K562 (cell line): ENCODE measurements around the gene VEZF1. TPM values are rescaled to one million over a fixed set of nuclear protein-coding genes. Genes with fewer than 3 reads are reported as not detected.

Source experiments
- BCOR ChIP-seq: fragments of 450-650 bp; IDR thresholded peaks from 2 replicates; pipeline ENCODE4 v1.6.1; 2016
- CHD7 ChIP-seq: fragments of 200-600 bp; sonication (generic); IDR thresholded peaks from one replicate; pipeline ENCODE4 v1.6.1; 2012; ENCODE audit warnings: mild to moderate bottlenecking, low read depth, low read length, inconsistent platforms
- DIDO1 ChIP-seq: fragments of 450-650 bp; IDR thresholded peaks from 2 replicates; pipeline ENCODE4 v1.6.1; 2016; ENCODE audit warnings: low read depth, missing biosample characterization, missing genetic modification characterization
- HDAC3 ChIP-seq: fragments of 450-650 bp; IDR thresholded peaks from 2 replicates; pipeline ENCODE4 v1.6.1; 2018; ENCODE audit warnings: borderline replicate concordance, mild to moderate bottlenecking, moderate library complexity; ENCODE audit not compliant: partially characterized antibody
- IRF1 ChIP-seq: sonication (generic); formaldehyde crosslinking; IDR thresholded peaks from 2 replicates; pipeline ENCODE4 v1.8.0; 2022; ENCODE audit warnings: missing genetic modification reagents, mild to moderate bottlenecking, borderline replicate concordance
- MAFK ChIP-seq: IDR thresholded peaks from 2 replicates; pipeline ENCODE4 v1.6.1; 2011; ENCODE audit warnings: low read length, improper control_type of control experiment
- MAZ ChIP-seq, 2 experiments: fragments of 450-650 bp in 1 of 2; sonication (generic) in 1 of 2; formaldehyde crosslinking; IDR thresholded peaks in 1 of 2; conservative IDR thresholded peaks in 1 of 2; 2 replicates each; pipeline versions ENCODE4 v1.4.0 to v1.5.0; 2020; ENCODE audit warnings: mild to moderate bottlenecking in 1 of 2, missing genetic modification reagents in 1 of 2
- OTX1 ChIP-seq: fragments of 450-650 bp; formaldehyde crosslinking; IDR thresholded peaks from 2 replicates; pipeline ENCODE4 v1.4.0; 2022; ENCODE audit warnings: mild to moderate bottlenecking
- RBM15 ChIP-seq: fragments of 200-400 bp; formaldehyde crosslinking; IDR thresholded peaks from 2 replicates; pipeline ENCODE4 v1.6.1; 2018; ENCODE audit warnings: mild to moderate bottlenecking, low read length, moderate library complexity; ENCODE audit not compliant: insufficient read depth
- RBM39 ChIP-seq: fragments of 200-400 bp; formaldehyde crosslinking; optimal IDR thresholded peaks from 2 replicates; pipeline ENCODE3; 2018; ENCODE audit warnings: low read depth, low read length
- SPI1 ChIP-seq: IDR thresholded peaks from 2 replicates; pipeline ENCODE4 v1.6.1; 2011; ENCODE audit warnings: low read depth, low read length, control low read depth, borderline replicate concordance
- SRF ChIP-seq, 2 experiments: fragments of 250-450, 450-650 bp in 1 of 2; sonication (Bioruptor Pico) in 1 of 2; sonication (generic) in 1 of 2; formaldehyde crosslinking; IDR thresholded peaks; 2 replicates each; pipeline versions ENCODE4 v1.5.0 to v1.5.1; 2020 to 2022; ENCODE audit warnings: mild to moderate bottlenecking in 1 of 2, missing genetic modification reagents in 1 of 2
- UBTF ChIP-seq, 2 experiments: IDR thresholded peaks; 2 replicates each; pipeline ENCODE4 v1.6.1; 2012; ENCODE audit warnings: improper control_type of control experiment in 2 of 2, low read depth in 2 of 2, low read length in 2 of 2, borderline replicate concordance in 1 of 2
- ZNF143 ChIP-seq: sonication (generic); formaldehyde crosslinking; IDR thresholded peaks from 2 replicates; pipeline ENCODE4 v1.9.0; 2022; ENCODE audit warnings: mild to moderate bottlenecking, missing genetic modification reagents
- polyA plus RNA-seq, 8 experiments: library from polyadenylated mRNA; depleted of rRNA in 4 of 8; stranded (reverse) in 5 of 8; unstranded in 3 of 8; fragments of >200 nt; fragmentation: Nextera tagmentation in 2 of 8; fragmentation: Illumina TruSeq in 1 of 8; extraction: Ambion mirVana in 2 of 8; extraction: Trizol in 1 of 8; gene quantifications; 2 replicates each; pipeline versions ENCODE4 v1.2.1 to v1.2.3, GENCODE V29; 2011 to 2014; ENCODE audit warnings: inconsistent platforms in 1 of 8, missing spikeins in 1 of 8
- total RNA-seq, 7 experiments: library from RNA; depleted of rRNA in 6 of 7; stranded (reverse); fragments of >200 nt in 6 of 7; fragmentation: Illumina TruSeq in 2 of 7; extraction: Trizol in 2 of 7; gene quantifications; 2 replicates each; pipeline versions ENCODE4 v1.2.1 to v1.2.3, GENCODE V29; 2011 to 2021; ENCODE audit warnings: low replicate concordance in 1 of 7

VEZF1 gene
- total and polyA plus RNA-seq, 9 of the 15 experiments (the other 6 are each of a cell fraction or from before 2014, with no cell fraction given), result 9.5 to 33.4 (median 22.1) TPM

GRCh38 chr17:58006560-58006923 is 18.5 kb upstream of the VEZF1 start (continued):
- TF ChIP-seq CHD7 (no peak), UBTF (IDR thresholded peaks at IDR 0.05; ENCODE audit: borderline replicate concordance in 1 of 2, low read depth in 2 of 2, low read length in 2 of 2) (no peak), HDAC3 (no peak), MAFK (no peak), RBM15 (no peak), SPI1 (no peak), OTX1 (CRISPR knock-in tag) (0 out of 2 replicates have a peak, but pooled peaks have one; percentile 46), SRF (CRISPR knock-in tag; IDR thresholded peaks at IDR 0.05) (no peak), DIDO1 (no peak), ZNF143 (no peak), IRF1 (CRISPR knock-in tag) (no peak), RBM39 (peak; percentile 88), MAZ (CRISPR knock-in tag; conservative IDR thresholded peaks at IDR 0.05 in 1 of 2, IDR thresholded peaks at IDR 0.05 in 1 of 2) (no peak; a peak in 1 of 4 replicates), BCOR (peak; percentile 44; the same call in 1 of the 2 replicates)
